ENCODE data around the gene SEC24D.
"Not testable (repeated sequence)": the region's sequence is repeated elsewhere in the genome, so short reads cannot be mapped to it uniquely, and the experiment has no call there.

DNA sequence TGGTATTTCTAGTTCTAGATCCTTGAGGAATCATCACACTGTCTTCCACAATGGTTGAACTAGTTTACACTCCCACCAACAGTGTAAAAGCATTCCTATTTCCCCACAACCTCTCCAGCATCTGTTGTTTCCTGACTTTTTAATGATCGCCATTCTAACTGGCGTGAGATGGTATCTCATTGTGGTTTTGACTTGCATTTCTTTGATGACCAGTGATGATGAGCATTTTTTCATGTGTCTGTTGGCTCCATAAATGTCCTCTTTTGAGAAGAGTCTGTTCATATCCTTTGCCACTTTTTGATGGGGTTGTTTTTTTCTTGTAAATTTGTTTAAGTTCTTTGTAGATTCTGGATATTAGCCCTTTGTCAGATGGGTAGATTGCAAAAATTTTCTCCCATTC lies 58.3 kb downstream of the SEC24D start:
- TF ChIP-seq, protein P1, sequence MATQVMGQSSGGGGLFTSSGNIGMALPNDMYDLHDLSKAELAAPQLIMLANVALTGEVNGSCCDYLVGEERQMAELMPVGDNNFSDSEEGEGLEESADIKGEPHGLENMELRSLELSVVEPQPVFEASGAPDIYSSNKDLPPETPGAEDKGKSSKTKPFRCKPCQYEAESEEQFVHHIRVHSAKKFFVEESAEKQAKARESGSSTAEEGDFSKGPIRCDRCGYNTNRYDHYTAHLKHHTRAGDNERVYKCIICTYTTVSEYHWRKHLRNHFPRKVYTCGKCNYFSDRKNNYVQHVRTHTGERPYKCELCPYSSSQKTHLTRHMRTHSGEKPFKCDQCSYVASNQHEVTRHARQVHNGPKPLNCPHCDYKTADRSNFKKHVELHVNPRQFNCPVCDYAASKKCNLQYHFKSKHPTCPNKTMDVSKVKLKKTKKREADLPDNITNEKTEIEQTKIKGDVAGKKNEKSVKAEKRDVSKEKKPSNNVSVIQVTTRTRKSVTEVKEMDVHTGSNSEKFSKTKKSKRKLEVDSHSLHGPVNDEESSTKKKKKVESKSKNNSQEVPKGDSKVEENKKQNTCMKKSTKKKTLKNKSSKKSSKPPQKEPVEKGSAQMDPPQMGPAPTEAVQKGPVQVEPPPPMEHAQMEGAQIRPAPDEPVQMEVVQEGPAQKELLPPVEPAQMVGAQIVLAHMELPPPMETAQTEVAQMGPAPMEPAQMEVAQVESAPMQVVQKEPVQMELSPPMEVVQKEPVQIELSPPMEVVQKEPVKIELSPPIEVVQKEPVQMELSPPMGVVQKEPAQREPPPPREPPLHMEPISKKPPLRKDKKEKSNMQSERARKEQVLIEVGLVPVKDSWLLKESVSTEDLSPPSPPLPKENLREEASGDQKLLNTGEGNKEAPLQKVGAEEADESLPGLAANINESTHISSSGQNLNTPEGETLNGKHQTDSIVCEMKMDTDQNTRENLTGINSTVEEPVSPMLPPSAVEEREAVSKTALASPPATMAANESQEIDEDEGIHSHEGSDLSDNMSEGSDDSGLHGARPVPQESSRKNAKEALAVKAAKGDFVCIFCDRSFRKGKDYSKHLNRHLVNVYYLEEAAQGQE (IDR thresholded peaks at IDR 0.05; ENCODE audit: unreplicated experiment): not testable (repeated sequence)
- not testable (repeated sequence) for TF ChIP-seq POLR2AphosphoS5 (IDR thresholded peaks at IDR 0.05; ENCODE audit: low read depth); EZH2 (IDR thresholded peaks at IDR 0.05; ENCODE audit: low read depth, unreplicated experiment); JUNB (IDR thresholded peaks at IDR 0.05; ENCODE audit: unreplicated experiment); EZH2phosphoT487 (IDR thresholded peaks at IDR 0.05; ENCODE audit: unreplicated experiment); CREB1 (CRISPR knock-in tag; IDR thresholded peaks at IDR 0.05; ENCODE audit: low read depth); ZNF114 (CRISPR knock-in tag; IDR thresholded peaks at IDR 0.05); ZNF462 (CRISPR knock-in tag; IDR thresholded peaks at IDR 0.05)
- TF ChIP-seq, protein P2, sequence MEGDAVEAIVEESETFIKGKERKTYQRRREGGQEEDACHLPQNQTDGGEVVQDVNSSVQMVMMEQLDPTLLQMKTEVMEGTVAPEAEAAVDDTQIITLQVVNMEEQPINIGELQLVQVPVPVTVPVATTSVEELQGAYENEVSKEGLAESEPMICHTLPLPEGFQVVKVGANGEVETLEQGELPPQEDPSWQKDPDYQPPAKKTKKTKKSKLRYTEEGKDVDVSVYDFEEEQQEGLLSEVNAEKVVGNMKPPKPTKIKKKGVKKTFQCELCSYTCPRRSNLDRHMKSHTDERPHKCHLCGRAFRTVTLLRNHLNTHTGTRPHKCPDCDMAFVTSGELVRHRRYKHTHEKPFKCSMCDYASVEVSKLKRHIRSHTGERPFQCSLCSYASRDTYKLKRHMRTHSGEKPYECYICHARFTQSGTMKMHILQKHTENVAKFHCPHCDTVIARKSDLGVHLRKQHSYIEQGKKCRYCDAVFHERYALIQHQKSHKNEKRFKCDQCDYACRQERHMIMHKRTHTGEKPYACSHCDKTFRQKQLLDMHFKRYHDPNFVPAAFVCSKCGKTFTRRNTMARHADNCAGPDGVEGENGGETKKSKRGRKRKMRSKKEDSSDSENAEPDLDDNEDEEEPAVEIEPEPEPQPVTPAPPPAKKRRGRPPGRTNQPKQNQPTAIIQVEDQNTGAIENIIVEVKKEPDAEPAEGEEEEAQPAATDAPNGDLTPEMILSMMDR (conservative IDR thresholded peaks at IDR 0.05; ENCODE audit: low read depth in 2 of 2): not testable (repeated sequence)
- TF ChIP-seq, protein P3, sequence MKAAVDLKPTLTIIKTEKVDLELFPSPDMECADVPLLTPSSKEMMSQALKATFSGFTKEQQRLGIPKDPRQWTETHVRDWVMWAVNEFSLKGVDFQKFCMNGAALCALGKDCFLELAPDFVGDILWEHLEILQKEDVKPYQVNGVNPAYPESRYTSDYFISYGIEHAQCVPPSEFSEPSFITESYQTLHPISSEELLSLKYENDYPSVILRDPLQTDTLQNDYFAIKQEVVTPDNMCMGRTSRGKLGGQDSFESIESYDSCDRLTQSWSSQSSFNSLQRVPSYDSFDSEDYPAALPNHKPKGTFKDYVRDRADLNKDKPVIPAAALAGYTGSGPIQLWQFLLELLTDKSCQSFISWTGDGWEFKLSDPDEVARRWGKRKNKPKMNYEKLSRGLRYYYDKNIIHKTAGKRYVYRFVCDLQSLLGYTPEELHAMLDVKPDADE (IDR thresholded peaks at IDR 0.05): not testable (repeated sequence)
